ENCODE data around the gene NIBAN1. TPM values are rescaled to one million over a fixed set of nuclear protein-coding genes. Genes with fewer than 3 reads are reported as not detected.

The NIBAN1 gene
- total and polyA plus RNA-seq, 2 of the 8 experiments (the other 6 are each of a cell fraction or from before 2014, with no cell fraction given), result 5.7 to 15.2 TPM

DNA sequence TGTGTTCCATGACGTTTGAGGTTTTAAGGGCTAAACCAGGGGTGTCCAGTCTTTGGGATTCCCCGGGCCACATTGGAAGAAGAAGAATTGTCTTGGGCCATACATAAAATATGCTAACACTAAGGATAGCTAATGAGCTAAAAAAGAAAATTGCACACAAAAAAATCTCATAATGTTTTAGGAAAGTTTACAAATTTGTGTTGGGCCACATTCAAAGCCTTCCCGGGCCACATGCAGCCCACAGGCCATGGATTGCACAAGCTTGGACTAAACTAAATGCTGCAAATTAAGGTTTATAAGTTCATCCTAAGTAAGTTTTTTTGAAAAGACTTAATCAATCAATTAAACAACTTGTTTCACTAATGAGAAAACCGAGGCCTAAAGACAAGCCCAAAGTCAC, 21.9 kb downstream of the NIBAN1 start (continued):
- TF ChIP-seq, protein P1, sequence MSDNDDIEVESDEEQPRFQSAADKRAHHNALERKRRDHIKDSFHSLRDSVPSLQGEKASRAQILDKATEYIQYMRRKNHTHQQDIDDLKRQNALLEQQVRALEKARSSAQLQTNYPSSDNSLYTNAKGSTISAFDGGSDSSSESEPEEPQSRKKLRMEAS (IDR thresholded peaks at IDR 0.05), result no peak
